B cell (primary cell): ENCODE data around the gene LRP6. TPM values are rescaled to one million over a fixed set of nuclear protein-coding genes. Genes with fewer than 3 reads are reported as not detected.

Experiments used
- ATAC-seq: fragments of 200-7000 bp; cut with Tn5 transposase; one replicate; pipeline ENCODE4 v1.10.0; 2021; ENCODE audit warnings: low read depth, mild to moderate bottlenecking, moderate number of reproducible peaks, moderate library complexity
- CTCF ChIA-PET: fragments of 350-600 bp; sonication (Branson Sonifier 250); formaldehyde crosslinking; loops from one replicate; lab custom pipeline; 2021; ENCODE audit warnings: antibody characterized with exemption, inconsistent platforms; lab: Charles Lee
- POLR2A ChIA-PET: fragments of 350-600 bp; sonication (Branson Sonifier 250); formaldehyde crosslinking; loops from one replicate; lab custom pipeline; 2021; ENCODE audit warnings: antibody characterized with exemption; lab: Charles Lee
- DNase-seq: peaks from one replicate; pipeline ENCODE4 v3.0.0; 2013
- H2AFZ ChIP-seq: 2 replicates; pipeline ENCODE4 v1.6.1; 2012; ENCODE audit warnings: mild to moderate bottlenecking, low read depth, low read length; ENCODE audit not compliant: insufficient read depth, poor library complexity, severe bottlenecking
- H3K27ac ChIP-seq, 2 donors: 1 replicate in 1 of 2; 2 replicates in 1 of 2; pipeline ENCODE4 v1.5.1; 2012 to 2013; ENCODE audit warnings: low read length in 2 of 2, mild to moderate bottlenecking in 2 of 2, moderate library complexity in 1 of 2
- H3K27me3 ChIP-seq, 4 experiments: fragments of 200-600 bp in 1 of 4; sonication (generic) in 1 of 4; replicated peaks in 1 of 4; 1 replicate in 2 of 4; 2 replicates in 2 of 4; pipeline versions ENCODE4 v1.6.1 to v1.7.0; 2013 to 2016; ENCODE audit warnings: low read length in 3 of 4, mild to moderate bottlenecking in 2 of 4, mixed read lengths in 1 of 4, moderate library complexity in 1 of 4; ENCODE audit not compliant: insufficient read depth in 4 of 4, control insufficient read depth in 3 of 4; ENCODE audit errors: control extremely low read depth in 1 of 4
- H3K36me3 ChIP-seq, 2 experiments: replicated peaks in 1 of 2; 1 replicate in 1 of 2; 2 replicates in 1 of 2; pipeline versions ENCODE4 v1.6.1 to v1.7.1; 2013; ENCODE audit warnings: low read length in 1 of 2; ENCODE audit not compliant: insufficient read depth in 2 of 2, control insufficient read depth in 1 of 2; ENCODE audit errors: control extremely low read depth in 1 of 2, extremely low read depth in 1 of 2
- H3K4me1 ChIP-seq, 2 donors: fragments of 200-600 bp in 1 of 2; sonication (generic) in 1 of 2; 1 replicate in 1 of 2; 2 replicates in 1 of 2; pipeline versions ENCODE4 v1.5.1 to v1.6.1; 2013 to 2017; ENCODE audit warnings: low read length in 2 of 2; ENCODE audit not compliant: control insufficient read depth in 2 of 2, insufficient read depth in 2 of 2
- H3K4me2 ChIP-seq: replicated peaks from 2 replicates; pipeline ENCODE3; 2012; ENCODE audit warnings: mild to moderate bottlenecking, low read depth, low read length; ENCODE audit not compliant: poor library complexity, severe bottlenecking
- H3K4me3 ChIP-seq, 5 experiments: fragments of 200-600 bp in 1 of 5; sonication (generic) in 1 of 5; 1 replicate in 3 of 5; 2 replicates in 2 of 5; pipeline versions ENCODE4 v1.5.1 to v1.7.0; 2011 to 2016; ENCODE audit warnings: low read length in 4 of 5, mild to moderate bottlenecking in 4 of 5, low read depth in 2 of 5, control low read depth in 1 of 5, moderate library complexity in 1 of 5; ENCODE audit not compliant: insufficient read depth in 1 of 5; ENCODE audit errors: control extremely low read depth in 1 of 5, extremely low read depth in 1 of 5
- H3K79me2 ChIP-seq: fragments of 200-600 bp; sonication (generic); one replicate; pipeline ENCODE4 v1.6.0; 2016; ENCODE audit warnings: low read length; ENCODE audit not compliant: control insufficient read depth, insufficient read depth
- H3K9ac ChIP-seq: fragments of 200-600 bp; sonication (generic); 2 replicates; pipeline ENCODE4 v1.6.1; 2017; ENCODE audit warnings: mild to moderate bottlenecking, low read length, moderate library complexity
- H3K9me3 ChIP-seq, 3 donors: one replicate each; pipeline versions ENCODE4 v1.6.1 to v1.7.1; 2013; ENCODE audit warnings: low read length in 2 of 3; ENCODE audit not compliant: control insufficient read depth in 2 of 3, insufficient read depth in 1 of 3; ENCODE audit errors: control extremely low read depth in 1 of 3
- H4K20me1 ChIP-seq: 2 replicates; pipeline ENCODE4 v1.6.0; 2012; ENCODE audit warnings: mild to moderate bottlenecking, low read length; ENCODE audit not compliant: insufficient read depth, control insufficient read depth, poor library complexity, severe bottlenecking
- H3K27ac Mint-ChIP-seq: one replicate; pipeline ENCODE4 v1.8.0; 2021; ENCODE audit warnings: mixed read lengths
- H3K27me3 Mint-ChIP-seq: one replicate; pipeline ENCODE4 v1.8.0; 2021; ENCODE audit warnings: mixed read lengths
- H3K4me1 Mint-ChIP-seq: one replicate; pipeline ENCODE4 v1.8.0; 2021; ENCODE audit warnings: mixed read lengths
- H3K4me3 Mint-ChIP-seq: one replicate; pipeline ENCODE4 v1.8.0; 2021; ENCODE audit warnings: mixed read lengths
- H3K9me3 Mint-ChIP-seq: one replicate; pipeline ENCODE4 v1.8.0; 2022; ENCODE audit warnings: mixed read lengths; ENCODE audit not compliant: insufficient read depth
- EZH2 ChIP-seq: IDR thresholded peaks from 2 replicates; pipeline ENCODE4 v1.6.1; 2012; ENCODE audit warnings: borderline replicate concordance, low read depth, mild to moderate bottlenecking, moderate library complexity, low read length; ENCODE audit not compliant: insufficient read depth, poor library complexity, severe bottlenecking
- WGBS: methylation state at CpG from one replicate; pipeline ENCODE4 v1.1.5; 2013; ENCODE audit warnings: missing lambda C conversion rate; ENCODE audit not compliant: insufficient coverage; 5-methylcytosine and 5-hydroxymethylcytosine counted together
- intact Hi-C: fragments of 100-400 bp; cut with micrococcal nuclease; formaldehyde crosslinking; loops from one replicate; pipeline ENCODE4 v1.10.0; 2022
- polyA plus RNA-seq: library from polyadenylated mRNA; depleted of rRNA; stranded (reverse); fragments of >200 nt; gene quantifications from 2 replicates; pipeline ENCODE4 v1.2.3, GENCODE V29; 2012
- total RNA-seq, 2 donors: library from RNA; stranded (reverse); fragments of 120-200 nt in 1 of 2; gene quantifications; 1 replicate in 1 of 2; 2 replicates in 1 of 2; pipeline versions ENCODE4 v1.2.3 to v1.2.4, GENCODE V29; 2013 to 2022
- TF ChIP-seq, protein P1 (sequence below): fragments of 200-600 bp; IDR thresholded peaks from one replicate; pipeline ENCODE4 v1.8.0; 2022; ENCODE audit warnings: antibody characterized with exemption, mild to moderate bottlenecking

The LRP6 gene
- total and polyA plus RNA-seq, 2 donors (not counting 1 experiment from before 2014, with no cell fraction given), result 0.34 to 2.8 TPM

- peaks cover 0 to 5% (median 0%) of the 10 kb centered on the region in 3 donors for H3K9me3 ChIP-seq
- WGBS, result 91% methylated on average over 2 of the region's 2 CpGs
- ChIA-PET POLR2A (no interaction called here), CTCF (no interaction called here)
- H3K27ac ChIP-seq, result no peak overlapping the region
- TF ChIP-seq EZH2, result no peak
- TF ChIP-seq, protein P1, sequence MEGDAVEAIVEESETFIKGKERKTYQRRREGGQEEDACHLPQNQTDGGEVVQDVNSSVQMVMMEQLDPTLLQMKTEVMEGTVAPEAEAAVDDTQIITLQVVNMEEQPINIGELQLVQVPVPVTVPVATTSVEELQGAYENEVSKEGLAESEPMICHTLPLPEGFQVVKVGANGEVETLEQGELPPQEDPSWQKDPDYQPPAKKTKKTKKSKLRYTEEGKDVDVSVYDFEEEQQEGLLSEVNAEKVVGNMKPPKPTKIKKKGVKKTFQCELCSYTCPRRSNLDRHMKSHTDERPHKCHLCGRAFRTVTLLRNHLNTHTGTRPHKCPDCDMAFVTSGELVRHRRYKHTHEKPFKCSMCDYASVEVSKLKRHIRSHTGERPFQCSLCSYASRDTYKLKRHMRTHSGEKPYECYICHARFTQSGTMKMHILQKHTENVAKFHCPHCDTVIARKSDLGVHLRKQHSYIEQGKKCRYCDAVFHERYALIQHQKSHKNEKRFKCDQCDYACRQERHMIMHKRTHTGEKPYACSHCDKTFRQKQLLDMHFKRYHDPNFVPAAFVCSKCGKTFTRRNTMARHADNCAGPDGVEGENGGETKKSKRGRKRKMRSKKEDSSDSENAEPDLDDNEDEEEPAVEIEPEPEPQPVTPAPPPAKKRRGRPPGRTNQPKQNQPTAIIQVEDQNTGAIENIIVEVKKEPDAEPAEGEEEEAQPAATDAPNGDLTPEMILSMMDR, result no peak
- no peak for ATAC-seq
- no peak overlapping the region for H3K27ac Mint-ChIP-seq
- H3K27me3 ChIP-seq, result no peaks in the 10 kb centered on the region
- H3K4me3 ChIP-seq, result no peak overlapping the region
- no peaks in the 10 kb centered on the region for H3K79me2 ChIP-seq
- no peak overlapping the region for H2AFZ ChIP-seq
- H3K9me3 Mint-ChIP-seq, result no peaks in the 10 kb centered on the region
- no peak overlapping the region for H3K9ac ChIP-seq
- H3K4me1 Mint-ChIP-seq, result no peaks in the 10 kb centered on the region
- H3K4me2 ChIP-seq, result no peak overlapping the region
- H4K20me1 ChIP-seq, result no peaks in the 10 kb centered on the region
- H3K4me1 ChIP-seq, result no peaks in the 10 kb centered on the region
- H3K27me3 Mint-ChIP-seq, result no peaks in the 10 kb centered on the region
- H3K36me3 ChIP-seq, result no peaks in the 10 kb centered on the region
- intact Hi-C loops, result no loop called here
- no peak for DNase-seq
- no peak overlapping the region for H3K4me3 Mint-ChIP-seq
Measured at GRCh38 chr12:12156828-12157227, 110.0 kb downstream of the LRP6 start.

GRCh38 chr12:12156116-12156515 lies 110.7 kb downstream of the LRP6 start:
- Histone ChIP-seq H3K4me1 (no peaks in the 10 kb centered on the region), H3K9me3 (peaks cover 0 to 5% (median 0%) of the 10 kb centered on the region in 3 donors), H3K79me2 (no peaks in the 10 kb centered on the region), H3K9ac (no peak overlapping the region), H3K4me3 (no peak overlapping the region), H2AFZ (no peak overlapping the region), H3K36me3 (no peaks in the 10 kb centered on the region), H3K4me2 (no peak overlapping the region), H4K20me1 (no peaks in the 10 kb centered on the region), H3K27ac (no peak overlapping the region), H3K27me3 (no peaks in the 10 kb centered on the region)
- ATAC-seq (no peak), DNase-seq (no peak)
- POLR2A ChIA-PET, result no interaction called here
- intact Hi-C loops, result no loop called here
- WGBS, result 93% methylated on average over 3 of the region's 6 CpGs
- TF ChIP-seq, protein P1, result no peak
- no peak for TF ChIP-seq EZH2
- H3K27me3 Mint-ChIP-seq, result no peaks in the 10 kb centered on the region
- no peak overlapping the region for H3K4me3 Mint-ChIP-seq
- H3K9me3 Mint-ChIP-seq, result no peaks in the 10 kb centered on the region
- CTCF ChIA-PET, result no interaction called here
- H3K4me1 Mint-ChIP-seq, result no peaks in the 10 kb centered on the region
- no peak overlapping the region for H3K27ac Mint-ChIP-seq
